NOMO-1 treated with DMSO at 0.1 percent for 48 hours (cell line): Measurements from ENCODE around the gene SYNM.
"Not testable (repeated sequence)": the region's sequence is repeated elsewhere in the genome, so short reads cannot be mapped to it uniquely, and the experiment has no call there.

Experiments
- DNase-seq: peaks from one replicate; lab custom pipeline; 2025; ENCODE audit not compliant: unreplicated experiment; lab: John Stamatoyannopoulos, UW

The SYNM gene

GRCh38 chr15:99104788-99105513 lies at the start of gene SYNM:
Gene SYNM (plus strand): TSS chr15:99105080. CDS start chr15:99105200, 120 bp downstream.
- DNase-seq = no peak

- no peak for DNase-seq
Measured at GRCh38 chr15:99055555-99056134, 49.2 kb upstream of the SYNM start.

GRCh38 chr15:99057020-99057419 lies 47.9 kb upstream of the SYNM start:
- no peak for DNase-seq

GRCh38 chr15:99057697-99058420 lies 47.0 kb upstream of the SYNM start:
- DNase-seq = peak; percentile 71

GRCh38 chr15:99058421-99058870 lies 46.4 kb upstream of the SYNM start:
- no peak for DNase-seq

- DNase-seq = peak; percentile 9
Measured at GRCh38 chr15:99059010-99059981, 45.6 kb upstream of the SYNM start.

- not testable (repeated sequence) for DNase-seq
Measured at GRCh38 chr15:99060186-99060585, 44.7 kb upstream of the SYNM start.

GRCh38 chr15:99062226-99062625 lies 42.7 kb upstream of the SYNM start:
- no peak for DNase-seq

GRCh38 chr15:99068186-99068585 lies 36.7 kb upstream of the SYNM start:
- no peak for DNase-seq

GRCh38 chr15:99070208-99070607 lies 34.7 kb upstream of the SYNM start:
- DNase-seq = no peak

- DNase-seq = no peak
Measured at GRCh38 chr15:99071091-99071680, 33.7 kb upstream of the SYNM start.

GRCh38 chr15:99073008-99073717 lies 31.7 kb upstream of the SYNM start:
- DNase-seq = no peak

GRCh38 chr15:99074446-99074845 lies 30.4 kb upstream of the SYNM start:
- no peak for DNase-seq

- not testable (repeated sequence) for DNase-seq
Measured at GRCh38 chr15:99075059-99075652, 29.7 kb upstream of the SYNM start.

- no peak for DNase-seq
Measured at GRCh38 chr15:99076109-99076508, 28.8 kb upstream of the SYNM start.

- DNase-seq = peak; percentile 66
Measured at GRCh38 chr15:99076555-99077308, 28.1 kb upstream of the SYNM start.

GRCh38 chr15:99082798-99083197 lies 22.1 kb upstream of the SYNM start:
- DNase-seq = no peak

GRCh38 chr15:99084965-99085364 lies 19.9 kb upstream of the SYNM start:
- DNase-seq = no peak
